Measurements from ENCODE around the gene HOXC13. TPM values are rescaled to one million over a fixed set of nuclear protein-coding genes. Genes with fewer than 3 reads are reported as not detected.
A peak's percentile ranks its signal among the peaks of the same experiment; 100 is the strongest.

Gene HOXC13
- total RNA-seq, 1 experiment from 2014 or later = 93.5 TPM

DNA sequence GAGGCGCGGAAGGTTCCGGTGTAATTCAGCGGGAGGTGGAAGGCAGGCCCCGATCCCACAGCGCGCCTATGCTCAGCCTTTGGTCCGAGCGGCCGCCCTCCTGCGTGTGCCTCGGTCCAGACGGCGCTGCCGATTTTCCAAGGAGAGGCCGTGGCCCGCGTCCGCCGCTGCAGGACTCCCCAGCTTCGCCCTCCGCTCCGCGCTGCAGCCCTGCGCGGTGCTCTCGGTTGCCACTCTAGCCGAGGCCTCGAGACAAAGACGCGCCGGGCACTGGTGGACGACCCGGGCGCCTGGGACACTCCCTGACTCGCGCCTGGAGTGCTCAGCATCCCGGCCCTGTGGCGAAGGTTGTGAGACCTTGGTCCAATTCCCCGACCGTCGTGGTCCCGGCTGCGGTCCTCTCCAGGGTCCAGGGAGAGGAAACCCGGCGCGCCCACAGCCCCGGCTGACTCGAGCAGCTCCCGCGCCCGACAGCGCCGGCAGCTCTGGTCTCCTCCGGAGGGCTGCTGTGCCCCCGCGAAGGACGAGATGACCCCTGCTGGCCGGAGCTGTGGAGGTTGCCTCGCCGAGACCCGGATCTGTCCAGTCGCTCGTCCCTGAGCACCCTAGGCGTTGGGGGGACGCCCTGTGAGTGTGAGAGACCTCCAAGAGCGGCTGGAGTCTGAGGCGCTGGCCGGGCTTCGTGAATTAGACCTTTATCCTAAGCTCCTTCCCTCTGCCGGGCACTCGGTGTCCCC lies 22.6 kb downstream of the HOXC13 start:
- no peak for ATAC-seq
- no peaks in the 10 kb centered on the region for H3K9me3 ChIP-seq (ENCODE audit: control insufficient read depth, insufficient read depth, low read depth, low read length)
- peaks cover 4% of the 10 kb centered on the region; the same call in 1 of the 2 replicates for H3K36me3 ChIP-seq (ENCODE audit: control insufficient read depth, insufficient read depth, low read length)
- ChIA-PET POLR2A (interaction anchor here (0.7 kb wide), 1 partner anchor 169 kb away, joined by 3 read pairs; no protein-coding TSS in a partner anchor), CTCF (no interaction called here)
- no peak overlapping the region for H3K4me3 ChIP-seq (ENCODE audit: low read depth in 2 of 2, low read length in 2 of 2)
- H3K27me3 ChIP-seq (ENCODE audit: control insufficient read depth, insufficient read depth, low read length) = no peaks in the 10 kb centered on the region
- TF ChIP-seq SIN3A (IDR thresholded peaks at IDR 0.05; ENCODE audit: borderline replicate concordance, insufficient read depth, low read depth, low read length) (no peak), POLR2AphosphoS5 (IDR thresholded peaks at IDR 0.05; ENCODE audit: low read depth, low read length) (no peak), TCF7L2 (IDR thresholded peaks at IDR 0.05; ENCODE audit: low read depth, low read length) (no peak)
- TF ChIP-seq, protein P1, sequence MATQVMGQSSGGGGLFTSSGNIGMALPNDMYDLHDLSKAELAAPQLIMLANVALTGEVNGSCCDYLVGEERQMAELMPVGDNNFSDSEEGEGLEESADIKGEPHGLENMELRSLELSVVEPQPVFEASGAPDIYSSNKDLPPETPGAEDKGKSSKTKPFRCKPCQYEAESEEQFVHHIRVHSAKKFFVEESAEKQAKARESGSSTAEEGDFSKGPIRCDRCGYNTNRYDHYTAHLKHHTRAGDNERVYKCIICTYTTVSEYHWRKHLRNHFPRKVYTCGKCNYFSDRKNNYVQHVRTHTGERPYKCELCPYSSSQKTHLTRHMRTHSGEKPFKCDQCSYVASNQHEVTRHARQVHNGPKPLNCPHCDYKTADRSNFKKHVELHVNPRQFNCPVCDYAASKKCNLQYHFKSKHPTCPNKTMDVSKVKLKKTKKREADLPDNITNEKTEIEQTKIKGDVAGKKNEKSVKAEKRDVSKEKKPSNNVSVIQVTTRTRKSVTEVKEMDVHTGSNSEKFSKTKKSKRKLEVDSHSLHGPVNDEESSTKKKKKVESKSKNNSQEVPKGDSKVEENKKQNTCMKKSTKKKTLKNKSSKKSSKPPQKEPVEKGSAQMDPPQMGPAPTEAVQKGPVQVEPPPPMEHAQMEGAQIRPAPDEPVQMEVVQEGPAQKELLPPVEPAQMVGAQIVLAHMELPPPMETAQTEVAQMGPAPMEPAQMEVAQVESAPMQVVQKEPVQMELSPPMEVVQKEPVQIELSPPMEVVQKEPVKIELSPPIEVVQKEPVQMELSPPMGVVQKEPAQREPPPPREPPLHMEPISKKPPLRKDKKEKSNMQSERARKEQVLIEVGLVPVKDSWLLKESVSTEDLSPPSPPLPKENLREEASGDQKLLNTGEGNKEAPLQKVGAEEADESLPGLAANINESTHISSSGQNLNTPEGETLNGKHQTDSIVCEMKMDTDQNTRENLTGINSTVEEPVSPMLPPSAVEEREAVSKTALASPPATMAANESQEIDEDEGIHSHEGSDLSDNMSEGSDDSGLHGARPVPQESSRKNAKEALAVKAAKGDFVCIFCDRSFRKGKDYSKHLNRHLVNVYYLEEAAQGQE (IDR thresholded peaks at IDR 0.05; ENCODE audit: insufficient read depth in 1 of 2, low read depth in 2 of 2, low read length in 1 of 2) = no peak
- TF ChIP-seq, protein P2, sequence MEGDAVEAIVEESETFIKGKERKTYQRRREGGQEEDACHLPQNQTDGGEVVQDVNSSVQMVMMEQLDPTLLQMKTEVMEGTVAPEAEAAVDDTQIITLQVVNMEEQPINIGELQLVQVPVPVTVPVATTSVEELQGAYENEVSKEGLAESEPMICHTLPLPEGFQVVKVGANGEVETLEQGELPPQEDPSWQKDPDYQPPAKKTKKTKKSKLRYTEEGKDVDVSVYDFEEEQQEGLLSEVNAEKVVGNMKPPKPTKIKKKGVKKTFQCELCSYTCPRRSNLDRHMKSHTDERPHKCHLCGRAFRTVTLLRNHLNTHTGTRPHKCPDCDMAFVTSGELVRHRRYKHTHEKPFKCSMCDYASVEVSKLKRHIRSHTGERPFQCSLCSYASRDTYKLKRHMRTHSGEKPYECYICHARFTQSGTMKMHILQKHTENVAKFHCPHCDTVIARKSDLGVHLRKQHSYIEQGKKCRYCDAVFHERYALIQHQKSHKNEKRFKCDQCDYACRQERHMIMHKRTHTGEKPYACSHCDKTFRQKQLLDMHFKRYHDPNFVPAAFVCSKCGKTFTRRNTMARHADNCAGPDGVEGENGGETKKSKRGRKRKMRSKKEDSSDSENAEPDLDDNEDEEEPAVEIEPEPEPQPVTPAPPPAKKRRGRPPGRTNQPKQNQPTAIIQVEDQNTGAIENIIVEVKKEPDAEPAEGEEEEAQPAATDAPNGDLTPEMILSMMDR (IDR thresholded peaks at IDR 0.05) = no peak; the same call in 1 of the 2 replicates
- DNase-seq (ENCODE audit: low read depth, low spot score) = no peak
- H3K27ac ChIP-seq (ENCODE audit: low read length) = 0 out of 2 replicates have a peak overlapping the region, but pooled peaks have one; percentile 39
- no TSS peak for BruUV-seq (replicated peaks)
- peaks cover 68% of the 10 kb centered on the region for H3K4me1 ChIP-seq (ENCODE audit: control insufficient read depth, insufficient read depth, low read length)
- intact Hi-C loops (cut with micrococcal nuclease; ENCODE audit: unreplicated experiment) (no loop called here), in situ Hi-C loops (cut with HindIII; ENCODE audit: low pct_unique_long_range_greater_than_20kb, low sequenced_read_pairs) (no loop called here)

DNA sequence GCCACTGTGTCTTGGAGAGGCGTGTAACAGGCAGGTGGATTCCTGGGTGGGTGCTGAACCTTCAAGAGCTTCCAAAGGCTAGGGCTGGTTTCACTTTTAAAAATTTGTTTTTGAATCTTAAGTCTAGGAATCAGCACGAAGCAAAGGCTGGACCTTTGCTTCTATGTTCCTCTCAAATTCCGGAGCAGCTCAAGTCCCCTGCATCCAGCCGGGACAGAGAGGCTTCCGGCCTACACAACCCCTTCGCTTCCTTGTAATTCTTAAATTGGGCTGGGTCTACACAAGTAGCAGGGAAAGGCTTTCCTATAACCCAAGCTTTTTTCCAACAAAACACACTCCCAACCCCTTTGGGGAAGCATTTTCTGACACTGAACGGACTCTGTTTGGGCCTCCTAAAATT lies 24.4 kb downstream of the HOXC13 start:
- ChIA-PET POLR2A (no interaction called here), CTCF (interaction anchor here (0.6 kb wide), 1 partner anchor 46 kb away, joined by 6 read pairs; the partner anchor contains the start of gene HOXC8)
- H3K9me3 ChIP-seq (ENCODE audit: control insufficient read depth, insufficient read depth, low read depth, low read length) = no peaks in the 10 kb centered on the region
- H3K27ac ChIP-seq (ENCODE audit: low read length) = peak overlapping the region; percentile 65
- TF ChIP-seq, protein P1 (IDR thresholded peaks at IDR 0.05; ENCODE audit: insufficient read depth in 1 of 2, low read depth in 2 of 2, low read length in 1 of 2) = no peak
- TF ChIP-seq SIN3A (IDR thresholded peaks at IDR 0.05; ENCODE audit: borderline replicate concordance, insufficient read depth, low read depth, low read length) = no peak
- TF ChIP-seq, protein P2 (IDR thresholded peaks at IDR 0.05) = no peak
- no peak overlapping the region for H3K4me3 ChIP-seq (ENCODE audit: low read depth in 2 of 2, low read length in 2 of 2)
- H3K36me3 ChIP-seq (ENCODE audit: control insufficient read depth, insufficient read depth, low read length) = peaks cover 4% of the 10 kb centered on the region; the same call in 1 of the 2 replicates
- intact Hi-C loops (cut with micrococcal nuclease; ENCODE audit: unreplicated experiment) = no loop called here
- H3K27me3 ChIP-seq (ENCODE audit: control insufficient read depth, insufficient read depth, low read length) = no peaks in the 10 kb centered on the region
- DNase-seq (ENCODE audit: low read depth, low spot score) (no peak), ATAC-seq (no peak)
- peaks cover 68% of the 10 kb centered on the region for H3K4me1 ChIP-seq (ENCODE audit: control insufficient read depth, insufficient read depth, low read length)
- in situ Hi-C loops (cut with HindIII; ENCODE audit: low pct_unique_long_range_greater_than_20kb, low sequenced_read_pairs) = no loop called here
- BruUV-seq (replicated peaks) = no TSS peak

All from Panc1 (cell line).